GM19025 (cell line): Measurements from ENCODE around the gene IL1RL1.

Source experiments
- ATAC-seq: cut with Tn5 transposase; IDR thresholded peaks from one replicate; pipeline ENCODE4 v1.9.1; 2021; ENCODE audit warnings: mild to moderate bottlenecking, low read depth, moderate library complexity; ENCODE audit not compliant: unreplicated experiment

IL1RL1 gene

DNA sequence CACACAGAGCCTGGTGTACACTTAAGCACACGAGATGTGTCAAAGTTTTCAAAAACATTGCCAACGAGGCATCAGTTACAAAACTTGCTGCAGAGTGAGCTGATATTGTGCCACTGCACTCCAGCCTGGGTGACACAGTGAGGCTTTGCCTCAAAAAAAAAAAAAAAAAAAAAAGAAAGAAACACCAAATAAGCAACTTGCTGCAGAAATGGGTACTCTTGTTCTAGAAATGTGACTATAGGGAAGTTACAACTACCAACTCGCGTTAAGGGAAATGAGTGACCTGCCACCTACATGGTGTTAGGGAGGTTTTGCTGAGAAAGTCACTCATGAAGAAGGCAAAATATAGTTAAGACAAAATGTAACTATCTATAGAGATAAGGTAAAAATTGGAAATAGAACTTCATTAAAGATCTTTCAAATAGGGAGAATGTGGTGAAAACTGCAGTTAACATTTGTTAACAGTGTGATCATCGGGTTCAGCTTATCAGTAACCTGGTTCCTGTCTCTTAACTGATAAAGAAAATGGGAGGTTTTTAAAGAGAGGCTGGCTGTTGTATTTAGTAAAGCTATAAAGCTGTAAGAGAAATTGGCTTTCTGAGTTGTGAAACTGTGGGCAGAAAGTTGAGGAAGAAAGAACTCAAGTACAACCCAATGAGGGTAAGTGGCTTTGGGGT, at the start of gene IL1RL1:
Gene IL1RL1 (plus strand): TSS at position 600 of the 677 bp plus-strand sequence. CDS start 26,702 bp downstream, outside the sequence.
- no peak for ATAC-seq

DNA sequence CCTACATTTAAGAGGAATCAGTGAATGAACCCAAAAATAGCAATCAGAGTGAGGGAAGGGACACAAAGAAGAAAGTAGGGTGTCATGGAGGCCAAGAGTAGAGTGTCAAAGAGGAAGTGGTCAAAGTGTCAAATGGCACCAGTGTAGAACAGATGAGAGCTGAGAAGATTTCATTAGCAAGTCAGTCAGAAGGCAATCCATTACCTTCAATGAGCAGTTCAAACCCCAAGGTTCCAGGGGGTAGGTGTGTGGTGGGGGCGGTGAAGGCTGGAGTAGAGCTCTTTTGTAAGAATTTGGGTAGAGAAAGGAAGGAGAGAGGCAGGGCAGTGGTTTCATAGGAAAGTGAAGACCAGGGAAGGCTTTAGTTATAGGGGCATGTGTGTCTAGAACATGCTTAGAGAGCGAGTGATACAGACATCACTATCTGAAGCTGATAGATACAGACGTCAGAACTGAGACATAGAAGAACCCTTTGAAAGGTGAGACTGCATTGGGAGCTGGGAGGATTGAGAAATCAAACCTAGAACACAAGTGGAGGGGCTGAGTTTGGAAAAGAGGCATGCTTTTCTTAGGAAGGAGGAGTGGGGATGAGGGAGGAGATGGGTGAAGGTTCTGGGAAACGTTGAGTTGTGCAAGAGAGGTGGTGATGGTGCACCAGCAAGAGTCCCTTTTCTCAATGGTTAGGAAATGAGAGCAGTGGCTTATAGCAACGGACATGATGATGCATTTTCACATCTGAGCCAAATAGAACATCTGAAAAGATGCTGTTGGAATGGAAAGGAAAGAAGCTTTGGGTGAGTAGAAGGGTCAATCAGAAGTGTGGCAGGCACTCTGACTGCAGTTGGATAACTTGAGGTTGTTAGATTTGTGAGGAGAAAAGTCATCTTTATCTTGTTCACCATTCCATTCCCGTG, 48.9 kb upstream of the IL1RL1 start:
- no peak for ATAC-seq

DNA sequence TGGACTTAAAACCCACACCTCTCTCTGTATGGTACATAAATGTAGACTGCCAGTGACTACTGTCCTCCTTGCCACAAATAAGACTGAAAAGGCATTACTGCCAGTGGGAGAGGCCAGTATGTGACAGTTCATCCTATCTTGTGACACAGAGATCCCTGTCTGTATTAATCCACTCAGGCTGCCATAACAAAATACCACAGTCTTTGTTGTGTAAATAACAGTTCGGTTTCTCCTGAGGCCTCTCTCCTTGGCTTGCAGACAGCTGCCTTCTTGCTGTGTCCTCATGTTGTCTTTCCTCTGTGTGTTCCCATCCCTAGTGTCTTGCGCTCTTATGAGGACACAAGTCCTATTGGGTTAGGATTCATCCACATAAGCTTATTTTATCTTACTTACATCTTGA, 46.4 kb upstream of the IL1RL1 start:
- no peak for ATAC-seq

DNA sequence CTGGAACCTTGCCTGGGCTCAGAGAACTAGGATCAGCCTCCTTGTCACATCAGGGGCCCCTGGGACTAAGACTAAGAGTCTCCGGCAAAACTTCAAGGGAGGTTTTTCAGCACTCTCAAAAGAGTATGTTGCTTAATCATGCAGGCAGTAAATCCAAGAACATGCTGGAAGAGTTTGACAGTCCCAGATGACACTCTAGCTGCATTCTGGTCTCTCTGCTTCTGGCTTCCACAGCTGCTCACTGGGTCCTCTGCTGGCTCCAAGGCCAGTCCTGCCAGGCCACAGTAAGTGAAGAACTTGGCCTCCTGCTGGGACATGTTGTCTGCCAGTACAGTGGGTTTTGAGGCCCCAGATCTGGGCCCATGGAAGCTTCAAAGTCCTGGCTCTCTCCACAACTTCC, 45.2 kb upstream of the IL1RL1 start:
- no peak for ATAC-seq

GRCh38 chr2:102267774-102268173, 43.6 kb upstream of the IL1RL1 start:
- no peak for ATAC-seq

GRCh38 chr2:102268510-102269199, 42.7 kb upstream of the IL1RL1 start:
- no peak for ATAC-seq

DNA sequence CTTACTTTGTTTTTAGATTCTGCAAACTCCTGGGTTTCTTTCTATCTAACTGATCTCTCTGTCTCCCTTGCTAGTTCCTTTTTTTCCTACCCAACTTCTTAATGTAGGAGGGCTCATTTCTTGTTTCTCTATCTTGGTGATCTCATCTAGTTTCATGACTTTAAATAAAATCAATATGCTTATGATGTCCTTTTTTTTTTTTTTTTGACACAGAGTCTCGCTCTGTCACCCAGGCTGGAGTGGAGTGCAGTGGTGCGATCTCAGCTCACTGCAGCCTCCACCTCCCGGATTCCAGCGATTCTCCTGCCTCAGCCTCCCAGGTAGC, 42.2 kb upstream of the IL1RL1 start:
- ATAC-seq = no peak

DNA sequence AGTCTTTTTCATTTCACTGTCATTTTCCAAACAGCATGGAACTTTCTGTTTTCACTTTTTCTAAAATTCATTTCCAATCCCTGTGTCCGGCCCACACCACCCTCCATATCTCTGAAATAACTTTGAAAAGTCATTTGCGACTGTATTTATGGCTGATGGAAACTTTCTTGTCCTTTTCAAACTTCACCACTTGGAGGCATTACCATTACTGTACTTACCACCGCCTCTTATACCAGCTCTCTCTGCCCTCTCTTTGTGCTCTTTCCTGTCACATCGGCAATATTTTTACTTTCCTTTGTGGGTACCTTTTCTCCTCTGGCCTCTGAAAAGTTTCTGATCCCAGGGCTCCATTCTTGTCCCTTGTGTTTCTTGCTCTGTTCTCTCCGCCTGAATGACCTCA, 39.5 kb upstream of the IL1RL1 start:
- no peak for ATAC-seq

DNA sequence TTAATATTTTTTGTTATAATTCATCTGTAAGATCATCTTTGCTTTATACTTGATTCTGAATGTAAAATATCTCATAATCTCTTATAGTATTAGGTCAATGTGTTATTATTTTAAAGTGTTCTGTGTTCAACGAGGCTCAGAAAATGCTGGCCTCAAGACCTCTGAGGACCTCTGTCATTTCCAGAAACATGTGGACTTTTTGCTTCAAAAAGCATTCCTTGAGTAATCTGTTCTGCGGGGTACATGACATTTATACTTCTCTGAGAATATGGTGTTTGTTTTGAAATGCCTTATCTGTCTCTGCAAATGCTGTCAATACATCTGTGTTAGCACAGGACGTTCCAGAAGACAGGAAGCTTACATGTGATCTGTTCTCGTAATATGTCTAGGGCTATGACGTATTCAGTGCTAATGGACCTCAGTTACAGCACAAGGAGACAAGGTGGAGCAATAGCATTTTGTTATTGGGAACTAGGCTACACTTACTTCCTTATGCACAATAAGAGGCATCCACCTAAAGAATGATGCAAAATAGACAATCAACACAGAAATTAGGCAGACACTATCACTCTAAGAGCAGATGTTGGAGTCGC, 37.6 kb upstream of the IL1RL1 start:
- ATAC-seq = no peak

- ATAC-seq = no peak
These were observed 34.7 kb upstream of the IL1RL1 start for GRCh38 chr2:102276549-102277201.

DNA sequence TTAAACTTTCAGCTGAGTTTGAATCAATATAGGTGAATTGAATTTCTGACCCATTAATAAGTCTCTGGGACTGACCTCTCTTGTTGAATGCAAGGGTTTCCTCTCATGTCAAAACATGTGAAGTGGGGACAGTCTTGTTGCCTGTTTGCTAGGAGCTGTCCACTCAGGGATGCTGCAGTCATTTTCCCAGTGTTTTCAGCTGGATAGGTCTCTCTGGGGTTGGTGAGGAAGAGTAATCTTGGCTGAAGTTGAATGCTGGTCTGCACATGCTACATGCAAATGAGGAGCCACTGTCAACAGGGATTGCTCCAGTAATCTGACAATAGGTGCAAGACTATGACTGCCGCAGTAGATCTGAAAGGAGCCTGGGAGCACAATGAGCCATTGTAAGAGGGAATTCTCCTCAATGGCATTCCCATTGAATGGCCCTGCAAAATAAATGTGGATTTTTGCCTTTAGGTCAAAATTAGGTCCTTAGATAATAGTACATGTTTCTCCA, 34.1 kb upstream of the IL1RL1 start:
- ATAC-seq = no peak

DNA sequence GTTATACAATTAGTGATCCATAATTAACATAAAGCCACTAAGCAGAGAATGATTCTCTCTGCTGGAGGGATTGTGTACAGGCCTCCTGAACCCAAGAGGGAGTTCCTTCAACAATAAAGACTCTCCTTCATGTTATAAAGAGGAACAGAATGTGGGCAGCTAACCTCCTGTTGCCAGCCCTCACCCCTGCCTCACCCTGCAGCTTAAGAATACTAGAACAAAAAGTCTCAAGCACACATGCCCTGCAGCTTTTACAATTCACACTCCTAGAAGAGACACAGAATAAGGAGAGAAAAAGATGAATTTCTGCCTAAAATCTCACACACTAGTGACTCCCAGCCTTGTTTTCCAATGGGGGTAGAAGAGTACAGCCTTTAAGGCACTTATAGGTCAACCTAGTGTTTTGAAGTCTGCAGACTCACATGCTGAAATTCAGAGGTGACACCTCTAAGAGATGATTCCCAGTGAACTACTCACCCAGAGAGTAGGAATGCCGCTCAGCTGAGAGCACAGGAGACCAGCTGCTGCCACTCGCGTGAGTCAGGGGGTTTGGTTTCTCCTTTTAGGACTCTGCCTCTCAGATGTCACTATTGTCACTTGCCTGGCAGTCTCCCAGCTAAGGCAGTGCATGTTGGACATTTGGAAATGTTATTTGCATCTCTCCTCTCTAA, 32.5 kb upstream of the IL1RL1 start:
- no peak for ATAC-seq

DNA sequence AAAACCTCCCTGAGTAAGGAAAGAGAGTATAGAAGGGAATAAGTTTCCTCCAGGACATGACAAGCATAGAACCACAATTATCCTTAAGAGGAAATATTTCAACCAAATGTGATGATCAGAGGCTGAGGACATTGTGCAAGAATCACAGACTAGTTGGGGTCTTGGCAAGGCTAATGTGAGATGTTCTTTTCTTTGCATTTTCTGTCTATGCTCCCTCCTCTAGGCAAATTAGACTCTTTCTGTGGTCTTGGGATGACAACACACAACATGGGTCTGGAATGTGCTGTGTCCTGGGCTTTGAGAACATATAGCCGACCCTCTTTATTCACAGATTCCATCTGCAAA, 32.0 kb upstream of the IL1RL1 start:
- ATAC-seq = no peak

DNA sequence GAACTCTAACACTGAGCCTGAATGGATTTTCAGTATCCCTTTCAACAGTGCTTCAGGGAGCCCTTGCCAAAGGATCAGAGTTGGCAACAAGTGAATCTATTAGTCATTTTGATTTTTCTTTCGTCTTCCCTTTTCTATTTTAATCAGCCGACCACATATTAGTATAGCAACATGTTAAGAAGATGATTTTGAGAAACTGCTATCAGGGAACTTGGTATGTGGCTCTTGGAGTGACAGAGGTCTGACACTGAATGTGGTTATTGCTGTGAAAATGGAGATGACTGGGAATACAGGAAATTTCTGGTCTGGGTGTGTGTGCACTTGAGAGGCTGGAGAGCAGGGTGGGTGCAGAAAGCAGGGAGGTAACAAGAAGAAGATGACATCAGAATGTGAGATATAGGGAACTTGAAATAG, 28.7 kb upstream of the IL1RL1 start:
- ATAC-seq = no peak

GRCh38 chr2:102283996-102284395, 27.4 kb upstream of the IL1RL1 start:
- no peak for ATAC-seq

DNA sequence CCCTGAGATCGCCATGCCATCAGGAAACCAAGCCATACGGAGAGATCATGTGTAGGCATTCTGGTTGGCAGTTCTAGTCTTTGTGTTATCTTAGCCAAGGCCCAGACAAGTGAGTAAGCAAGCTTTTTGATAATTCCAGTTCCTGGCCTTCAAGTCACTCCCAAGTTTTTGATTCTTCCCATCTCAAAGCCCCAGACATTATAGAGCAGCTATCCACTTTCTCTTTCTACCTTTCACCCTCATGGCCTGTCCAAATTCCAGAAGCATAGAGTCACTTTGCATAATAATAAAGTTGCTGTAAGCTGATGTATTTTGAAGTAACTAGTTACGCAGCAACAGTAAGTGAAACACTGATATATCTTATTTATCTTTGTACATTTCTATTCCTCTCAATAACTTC, 26.8 kb upstream of the IL1RL1 start:
- ATAC-seq = no peak

- ATAC-seq = no peak
These were observed 26.0 kb upstream of the IL1RL1 start for GRCh38 chr2:102285368-102285767.

GRCh38 chr2:102286041-102286440, 25.3 kb upstream of the IL1RL1 start:
- ATAC-seq = no peak

GRCh38 chr2:102289129-102289528, 22.2 kb upstream of the IL1RL1 start:
- ATAC-seq = no peak

DNA sequence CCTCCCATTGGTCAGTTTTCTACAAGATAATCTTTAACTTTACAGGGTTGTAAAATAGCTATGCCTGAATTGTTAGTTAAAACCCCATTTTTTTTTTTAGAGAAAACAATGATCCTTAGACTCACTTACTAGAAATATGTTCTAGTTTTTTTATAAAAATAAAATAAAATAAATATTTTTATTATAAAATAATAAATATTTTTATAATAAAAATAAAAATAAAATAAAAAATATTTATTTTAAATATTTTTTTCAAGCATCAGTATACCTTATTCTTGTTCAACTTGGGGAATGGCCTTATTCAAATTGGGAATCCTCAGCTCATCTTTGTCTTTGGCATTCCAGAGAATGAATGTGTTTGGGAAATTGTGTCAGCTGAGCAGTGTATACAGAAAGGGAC, 20.8 kb upstream of the IL1RL1 start:
- ATAC-seq = no peak
